OCI-LY7 (cell line): ENCODE results near the gene SPEM2. TPM values are rescaled to one million over a fixed set of nuclear protein-coding genes. Genes with fewer than 3 reads are reported as not detected.

Experiments
- BruUV-seq: library from RNA; stranded (reverse); fragments of 400-500 nt; replicated peaks from 2 replicates; lab custom pipeline; 2021; lab: Mats Ljungman, UMichigan
- CTCF ChIA-PET: fragments of 300-600 bp; sonication (Branson Sonifier 250); formaldehyde crosslinking; loops from one replicate; lab custom pipeline; 2022; ENCODE audit warnings: antibody characterized with exemption; ENCODE audit not compliant: unreplicated experiment; lab: Charles Lee
- POLR2A ChIA-PET: fragments of 300-600 bp; sonication (Branson Sonifier 250); formaldehyde crosslinking; loops from one replicate; lab custom pipeline; 2022; ENCODE audit warnings: antibody characterized with exemption; lab: Charles Lee
- DNase-seq: peaks from one replicate; pipeline ENCODE4 v3.0.0-alpha.2; 2015; ENCODE audit warnings: low spot score
- H2AFZ ChIP-seq: fragments of 200-600 bp; sonication (generic), shearing (Covaris generic); 2 replicates; pipeline ENCODE4 v1.6.1; 2014; ENCODE audit warnings: mild to moderate bottlenecking, antibody characterized with exemption, low read length, moderate library complexity
- H3K27ac ChIP-seq: fragments of 200-600 bp; sonication (generic); 2 replicates; pipeline ENCODE4 v1.5.1; 2014; ENCODE audit warnings: mixed run types, low read depth, mild to moderate bottlenecking, moderate library complexity, low read length, inconsistent platforms; ENCODE audit not compliant: poor library complexity, severe bottlenecking
- H3K36me3 ChIP-seq: fragments of 200-600 bp; sonication (generic); 2 replicates; pipeline ENCODE4 v1.6.1; 2014; ENCODE audit warnings: mild to moderate bottlenecking, antibody characterized with exemption, low read length, moderate library complexity, mixed read lengths; ENCODE audit not compliant: insufficient read depth
- H3K4me1 ChIP-seq: fragments of 200-600 bp; sonication (generic); 2 replicates; pipeline ENCODE4 v1.5.1; 2014; ENCODE audit warnings: mild to moderate bottlenecking, low read length; ENCODE audit not compliant: insufficient read depth, poor library complexity, severe bottlenecking
- H3K4me2 ChIP-seq: fragments of 200-600 bp; sonication (generic); 2 replicates; pipeline ENCODE4 v1.6.1; 2014; ENCODE audit warnings: mild to moderate bottlenecking, low read length
- H3K4me3 ChIP-seq: fragments of 200-600 bp; sonication (generic); 2 replicates; pipeline ENCODE4 v1.5.1; 2014; ENCODE audit warnings: mild to moderate bottlenecking, low read depth, low read length; ENCODE audit not compliant: poor library complexity, severe bottlenecking
- H3K79me2 ChIP-seq: fragments of 200-600 bp; sonication (generic); 2 replicates; pipeline ENCODE4 v1.6.1; 2016; ENCODE audit warnings: low read depth, mild to moderate bottlenecking, low read length, moderate library complexity, mixed read lengths; ENCODE audit not compliant: insufficient read depth
- H3K9me2 ChIP-seq: fragments of 200-600 bp; sonication (generic); 2 replicates; pipeline ENCODE4 v1.6.1; 2016; ENCODE audit warnings: mild to moderate bottlenecking, low read length, mixed read lengths; ENCODE audit not compliant: insufficient read depth
- H3K9me3 ChIP-seq: fragments of 200-600 bp; sonication (generic); 2 replicates; pipeline ENCODE4 v1.6.1; 2014; ENCODE audit warnings: mild to moderate bottlenecking, mixed run types, low read length, mixed read lengths
- H4K20me1 ChIP-seq: fragments of 200-600 bp; sonication (generic); 2 replicates; pipeline ENCODE4 v1.6.1; 2014; ENCODE audit warnings: mild to moderate bottlenecking, antibody characterized with exemption, low read length, moderate library complexity, mixed read lengths; ENCODE audit not compliant: insufficient read depth
- EZH2phosphoT487 ChIP-seq: fragments of 200-600 bp; sonication (generic); IDR thresholded peaks from 2 replicates; pipeline ENCODE4 v1.6.1; 2018; ENCODE audit warnings: low read depth, borderline replicate concordance, mild to moderate bottlenecking, mixed run types, antibody characterized with exemption, low read length, moderate library complexity, mixed read lengths
- intact Hi-C: fragments of 100-400 bp; cut with micrococcal nuclease; formaldehyde crosslinking; loops from one replicate; pipeline ENCODE4 v1.10.0; 2022; ENCODE audit not compliant: unreplicated experiment
- total RNA-seq, 2 experiments: library from RNA; depleted of rRNA in 1 of 2; stranded (reverse); fragments of >200 nt in 1 of 2; shearing (Covaris generic) in 1 of 2; gene quantifications; 2 replicates each; pipeline ENCODE4 v1.2.3, GENCODE V29; 2014 to 2022
- TF ChIP-seq, protein P1 (sequence below): fragments of 200-600 bp; sonication (generic); conservative IDR thresholded peaks from 2 replicates; pipeline ENCODE4 v1.5.1; 2014; ENCODE audit warnings: mild to moderate bottlenecking, antibody characterized with exemption, low read length, moderate library complexity, mixed read lengths

SPEM2 gene
- total RNA-seq, 2 experiments from 2014 or later = not detected

DNA sequence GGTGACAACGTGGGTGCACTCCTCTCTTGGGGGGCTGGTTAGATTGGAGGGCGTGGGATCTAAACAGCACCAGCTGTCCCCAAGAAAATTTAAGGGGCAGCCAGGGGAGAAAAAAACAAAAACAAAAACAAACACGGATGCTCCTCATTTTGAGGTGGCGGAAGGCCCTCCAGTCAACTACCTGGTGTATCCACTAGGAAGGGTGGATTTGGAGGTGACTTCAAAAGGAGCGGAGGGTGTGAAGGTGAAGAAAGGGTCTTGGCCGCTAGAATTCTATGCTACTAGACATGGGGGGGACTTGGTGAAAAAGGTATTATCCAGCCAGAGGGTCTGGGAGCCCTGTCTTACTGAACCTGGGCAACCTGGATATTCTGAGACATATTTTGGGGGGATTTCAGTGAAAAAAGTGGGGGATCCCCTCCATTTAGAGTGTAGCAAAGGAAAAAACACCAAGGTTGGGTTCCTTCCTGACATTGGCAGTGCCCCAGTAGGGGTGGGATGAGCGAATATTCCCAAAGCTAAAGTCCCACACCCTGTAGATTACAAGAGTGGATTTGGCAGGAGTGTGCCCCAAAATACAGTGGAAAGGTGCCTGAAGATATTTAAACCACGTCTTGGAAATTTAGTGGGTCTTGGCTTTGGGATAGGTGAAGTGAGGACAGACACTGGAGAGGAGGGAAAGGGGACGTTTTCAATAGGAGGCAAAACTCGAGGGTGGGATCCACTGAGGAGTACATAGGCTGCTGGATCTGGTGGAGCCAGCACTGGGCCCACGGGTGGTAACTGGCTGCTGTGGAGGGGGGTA lies 13.4 kb downstream of the SPEM2 start:
- Histone ChIP-seq H3K9me3 (no peaks in the 10 kb centered on the region), H3K4me3 (peak overlapping the region; percentile 55), H4K20me1 (no peaks in the 10 kb centered on the region), H3K79me2 (peaks cover 4% of the 10 kb centered on the region; the same call in 1 of the 2 replicates), H2AFZ (no peak overlapping the region), H3K4me1 (peaks cover 40% of the 10 kb centered on the region), H3K36me3 (no peaks in the 10 kb centered on the region), H3K4me2 (peak overlapping the region; percentile 99), H3K27ac (no peak overlapping the region), H3K9me2 (no peaks in the 10 kb centered on the region)
- POLR2A ChIA-PET = interaction anchor here (0.6 kb wide), 1 partner anchor 55 kb away, joined by 3 read pairs; no protein-coding TSS in a partner anchor
- CTCF ChIA-PET = interaction anchor here (0.8 kb wide), 1 partner anchor 41 kb away, joined by 3 read pairs; the partner anchor contains the start of gene ZBTB4
- no peak for TF ChIP-seq EZH2phosphoT487
- TF ChIP-seq, protein P1, sequence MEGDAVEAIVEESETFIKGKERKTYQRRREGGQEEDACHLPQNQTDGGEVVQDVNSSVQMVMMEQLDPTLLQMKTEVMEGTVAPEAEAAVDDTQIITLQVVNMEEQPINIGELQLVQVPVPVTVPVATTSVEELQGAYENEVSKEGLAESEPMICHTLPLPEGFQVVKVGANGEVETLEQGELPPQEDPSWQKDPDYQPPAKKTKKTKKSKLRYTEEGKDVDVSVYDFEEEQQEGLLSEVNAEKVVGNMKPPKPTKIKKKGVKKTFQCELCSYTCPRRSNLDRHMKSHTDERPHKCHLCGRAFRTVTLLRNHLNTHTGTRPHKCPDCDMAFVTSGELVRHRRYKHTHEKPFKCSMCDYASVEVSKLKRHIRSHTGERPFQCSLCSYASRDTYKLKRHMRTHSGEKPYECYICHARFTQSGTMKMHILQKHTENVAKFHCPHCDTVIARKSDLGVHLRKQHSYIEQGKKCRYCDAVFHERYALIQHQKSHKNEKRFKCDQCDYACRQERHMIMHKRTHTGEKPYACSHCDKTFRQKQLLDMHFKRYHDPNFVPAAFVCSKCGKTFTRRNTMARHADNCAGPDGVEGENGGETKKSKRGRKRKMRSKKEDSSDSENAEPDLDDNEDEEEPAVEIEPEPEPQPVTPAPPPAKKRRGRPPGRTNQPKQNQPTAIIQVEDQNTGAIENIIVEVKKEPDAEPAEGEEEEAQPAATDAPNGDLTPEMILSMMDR = no peak
- no TSS peak for BruUV-seq
- DNase-seq = no peak
- intact Hi-C loops = loop anchor here (5.0 kb wide), 1 partner anchor 402 kb away; the partner anchor contains the start of gene SLC16A13

DNA sequence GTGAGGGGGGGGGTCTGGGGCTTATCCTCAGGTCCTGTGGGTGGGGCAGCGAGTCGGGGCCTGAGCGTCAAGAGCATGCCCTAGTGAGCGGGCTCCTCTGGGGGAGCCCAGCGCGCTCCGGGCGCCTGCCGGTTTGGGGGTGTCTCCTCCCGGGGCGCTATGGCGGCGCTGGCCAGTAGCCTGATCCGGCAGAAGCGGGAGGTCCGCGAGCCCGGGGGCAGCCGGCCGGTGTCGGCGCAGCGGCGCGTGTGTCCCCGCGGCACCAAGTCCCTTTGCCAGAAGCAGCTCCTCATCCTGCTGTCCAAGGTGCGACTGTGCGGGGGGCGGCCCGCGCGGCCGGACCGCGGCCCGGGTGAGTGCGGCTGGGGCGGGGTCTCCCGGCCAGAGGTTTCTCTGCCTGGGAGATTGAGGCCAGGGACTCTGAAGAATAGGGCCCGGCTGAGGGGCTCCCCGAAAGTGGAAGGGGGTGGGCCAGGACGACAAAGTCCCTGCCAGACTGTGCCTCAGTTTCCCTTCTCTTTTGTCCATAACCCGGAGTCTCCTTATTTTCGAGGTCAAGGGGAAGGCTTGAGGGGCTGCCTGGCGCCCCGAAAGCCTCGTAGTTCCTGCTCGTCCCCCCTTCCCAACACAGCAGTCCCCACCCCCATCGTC lies 14.2 kb downstream of the SPEM2 start, which contains the start of gene FGF11:
Gene FGF11, plus strand, starts transcription at position 51 of the 651 bp plus-strand sequence. Its CDS starts 109 bp downstream, at position 160.
- Histone ChIP-seq H3K4me2 (peak within 1 kb of the TSS; percentile 99), H3K27ac (no peak within 1 kb of the TSS), H3K36me3 (no peaks in the 10 kb centered on the region), H2AFZ (peak within 1 kb of the TSS; percentile 39; the same call in 1 of the 2 replicates), H3K4me1 (peaks cover 40% of the 10 kb centered on the region), H3K4me3 (peak within 1 kb of the TSS; percentile 63), H3K9me3 (no peaks in the 10 kb centered on the region), H3K79me2 (peaks cover 4% of the 10 kb centered on the region; the same call in 1 of the 2 replicates), H3K9me2 (no peaks in the 10 kb centered on the region), H4K20me1 (no peaks in the 10 kb centered on the region)
- ChIA-PET POLR2A (interaction anchor here (0.9 to 1.8 kb wide), 2 partner anchors 12 kb away, joined by 5 read pairs; no protein-coding TSS in a partner anchor), CTCF (interaction anchor here (0.6 kb wide), 1 partner anchor 313 kb away, joined by 3 read pairs; no protein-coding TSS in a partner anchor)
- intact Hi-C loops = loop anchor here (5.0 kb wide), 1 partner anchor 402 kb away; the partner anchor contains the start of gene SLC16A13
- no peak for DNase-seq
- TF ChIP-seq, protein P1 = no peak
- TF ChIP-seq EZH2phosphoT487 = no peak
- BruUV-seq = no TSS peak
